Activated CD8-positive, alpha-beta T cell treated with anti-CD3 and anti-CD28 coated beads for 36 hours (primary cell): ENCODE data around the gene SLC25A36. TPM values are rescaled to one million over a fixed set of nuclear protein-coding genes. Genes with fewer than 3 reads are reported as not detected.

Experiments used
- ATAC-seq: fragments of 200-7000 bp; cut with Tn5 transposase; one replicate; pipeline ENCODE4 v1.10.0; 2021; ENCODE audit warnings: mild to moderate bottlenecking, moderate library complexity
- CTCF ChIA-PET: fragments of 350-600 bp; sonication (Branson Sonifier 250); formaldehyde crosslinking; loops from one replicate; lab custom pipeline; 2021; ENCODE audit warnings: antibody characterized with exemption; lab: Charles Lee
- POLR2A ChIA-PET: fragments of 350-600 bp; sonication (Branson Sonifier 250); formaldehyde crosslinking; loops from one replicate; lab custom pipeline; 2021; ENCODE audit warnings: antibody characterized with exemption; lab: Charles Lee
- DNase-seq: peaks from one replicate; pipeline ENCODE4 v3.0.0-alpha.2; 2020
- H3K27ac Mint-ChIP-seq: one replicate; pipeline ENCODE4 v1.8.0; 2021; ENCODE audit warnings: mild to moderate bottlenecking, mixed read lengths
- H3K27me3 Mint-ChIP-seq: one replicate; pipeline ENCODE4 v1.8.0; 2021; ENCODE audit warnings: mixed read lengths
- H3K36me3 Mint-ChIP-seq: one replicate; pipeline ENCODE4 v1.8.0; 2021; ENCODE audit warnings: low read depth, mixed read lengths
- H3K4me1 Mint-ChIP-seq: one replicate; pipeline ENCODE4 v1.8.0; 2021; ENCODE audit warnings: low read depth, mixed read lengths
- H3K4me3 Mint-ChIP-seq: one replicate; pipeline ENCODE4 v1.8.0; 2021; ENCODE audit warnings: mild to moderate bottlenecking, moderate library complexity, mixed read lengths
- H3K9me3 Mint-ChIP-seq: one replicate; pipeline ENCODE4 v1.8.0; 2021; ENCODE audit warnings: mixed read lengths
- intact Hi-C: fragments of 100-400 bp; cut with micrococcal nuclease; formaldehyde crosslinking; loops from one replicate; pipeline ENCODE4 v1.10.0; 2022
- total RNA-seq, 2 experiments: library from RNA; stranded (reverse); gene quantifications; one replicate each; pipeline ENCODE4 v1.2.3, GENCODE V29; 2021
- TF ChIP-seq, protein P1 (sequence below): fragments of 200-600 bp; IDR thresholded peaks from one replicate; pipeline ENCODE4 v1.8.0; 2022; ENCODE audit warnings: antibody characterized with exemption, mild to moderate bottlenecking

SLC25A36 gene
- total RNA-seq, 2 experiments from 2014 or later: 102 to 106 TPM

DNA sequence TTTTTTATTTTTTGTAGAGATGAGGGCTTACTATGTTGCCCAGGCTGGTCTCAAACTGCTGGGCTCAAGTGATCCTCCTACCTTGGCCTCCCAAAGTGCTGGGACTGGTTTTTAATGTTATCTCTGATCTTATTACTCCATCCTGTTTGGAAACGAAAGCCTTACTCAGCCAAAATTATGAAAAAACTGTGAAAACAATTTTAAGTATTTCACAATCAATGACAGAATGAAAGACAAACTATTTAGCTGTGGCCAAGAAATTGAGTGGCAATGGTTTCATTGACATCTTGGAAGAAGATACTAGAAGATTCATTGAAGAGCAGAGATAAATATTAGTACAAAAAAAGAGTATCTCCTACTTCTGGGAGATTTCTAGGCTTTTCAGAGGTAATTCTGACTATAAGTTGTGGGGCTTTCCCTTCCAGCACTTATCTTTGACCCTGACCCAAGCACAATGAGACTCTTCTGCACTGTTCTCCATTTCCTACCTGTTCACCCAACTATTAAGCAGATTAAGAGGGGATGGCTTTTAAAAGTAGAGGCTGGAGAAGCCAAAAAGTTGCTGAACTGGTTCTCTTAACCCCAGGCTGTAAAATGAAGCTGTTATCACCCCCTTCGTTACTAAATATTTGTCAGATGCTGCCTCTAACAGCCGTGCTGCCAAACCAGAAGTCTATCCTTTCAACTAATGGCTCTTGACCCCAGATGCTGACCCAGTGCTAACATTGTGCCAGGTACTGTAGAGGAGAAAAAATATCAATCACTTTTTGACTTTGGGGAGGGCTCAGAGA is 14.2 kb upstream of the SLC25A36 start:
- peaks cover 19% of the 10 kb centered on the region for H3K27me3 Mint-ChIP-seq
- ChIA-PET POLR2A (no interaction called here), CTCF (interaction anchor here (2.0 kb wide), 1 partner anchor 29 kb away, joined by 6 read pairs; no protein-coding TSS in a partner anchor)
- no peaks in the 10 kb centered on the region for H3K9me3 Mint-ChIP-seq
- DNase-seq (no peak), ATAC-seq (no peak)
- H3K4me1 Mint-ChIP-seq: no peaks in the 10 kb centered on the region
- no peak overlapping the region for H3K27ac Mint-ChIP-seq
- TF ChIP-seq, protein P1, sequence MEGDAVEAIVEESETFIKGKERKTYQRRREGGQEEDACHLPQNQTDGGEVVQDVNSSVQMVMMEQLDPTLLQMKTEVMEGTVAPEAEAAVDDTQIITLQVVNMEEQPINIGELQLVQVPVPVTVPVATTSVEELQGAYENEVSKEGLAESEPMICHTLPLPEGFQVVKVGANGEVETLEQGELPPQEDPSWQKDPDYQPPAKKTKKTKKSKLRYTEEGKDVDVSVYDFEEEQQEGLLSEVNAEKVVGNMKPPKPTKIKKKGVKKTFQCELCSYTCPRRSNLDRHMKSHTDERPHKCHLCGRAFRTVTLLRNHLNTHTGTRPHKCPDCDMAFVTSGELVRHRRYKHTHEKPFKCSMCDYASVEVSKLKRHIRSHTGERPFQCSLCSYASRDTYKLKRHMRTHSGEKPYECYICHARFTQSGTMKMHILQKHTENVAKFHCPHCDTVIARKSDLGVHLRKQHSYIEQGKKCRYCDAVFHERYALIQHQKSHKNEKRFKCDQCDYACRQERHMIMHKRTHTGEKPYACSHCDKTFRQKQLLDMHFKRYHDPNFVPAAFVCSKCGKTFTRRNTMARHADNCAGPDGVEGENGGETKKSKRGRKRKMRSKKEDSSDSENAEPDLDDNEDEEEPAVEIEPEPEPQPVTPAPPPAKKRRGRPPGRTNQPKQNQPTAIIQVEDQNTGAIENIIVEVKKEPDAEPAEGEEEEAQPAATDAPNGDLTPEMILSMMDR: no peak
- H3K36me3 Mint-ChIP-seq: no peaks in the 10 kb centered on the region
- H3K4me3 Mint-ChIP-seq: no peak overlapping the region
- intact Hi-C loops: no loop called here

DNA sequence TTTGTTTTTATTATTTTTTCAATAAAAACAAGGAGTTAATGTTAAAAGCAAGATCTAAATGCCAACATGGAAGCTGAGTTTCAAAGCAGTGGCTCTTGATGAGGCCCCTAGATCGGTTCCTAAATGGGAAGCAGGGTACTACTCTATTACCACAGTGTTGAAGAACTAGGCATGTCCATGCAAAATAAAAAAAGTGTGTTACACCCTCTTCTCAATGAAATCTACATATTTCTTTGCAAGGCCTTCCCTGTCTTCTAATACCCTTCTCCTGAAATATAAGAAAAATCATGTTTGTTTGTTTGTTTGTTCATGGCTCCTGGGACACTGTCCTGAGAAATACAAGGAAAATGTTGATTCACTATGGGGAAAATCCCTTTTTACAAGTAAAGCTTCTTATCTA is 12.2 kb upstream of the SLC25A36 start:
- H3K9me3 Mint-ChIP-seq: no peaks in the 10 kb centered on the region
- intact Hi-C loops: no loop called here
- H3K4me3 Mint-ChIP-seq: no peak overlapping the region
- no peaks in the 10 kb centered on the region for H3K36me3 Mint-ChIP-seq
- ChIA-PET POLR2A (no interaction called here), CTCF (interaction anchor here (1.0 to 2.0 kb wide), 2 partner anchors 31 to 186 kb away, joined by 3 to 6 read pairs; no protein-coding TSS in a partner anchor)
- no peak for ATAC-seq
- DNase-seq: no peak
- TF ChIP-seq, protein P1: no peak
- no peak overlapping the region for H3K27ac Mint-ChIP-seq
- H3K4me1 Mint-ChIP-seq: no peaks in the 10 kb centered on the region
- peaks cover 19% of the 10 kb centered on the region for H3K27me3 Mint-ChIP-seq

DNA sequence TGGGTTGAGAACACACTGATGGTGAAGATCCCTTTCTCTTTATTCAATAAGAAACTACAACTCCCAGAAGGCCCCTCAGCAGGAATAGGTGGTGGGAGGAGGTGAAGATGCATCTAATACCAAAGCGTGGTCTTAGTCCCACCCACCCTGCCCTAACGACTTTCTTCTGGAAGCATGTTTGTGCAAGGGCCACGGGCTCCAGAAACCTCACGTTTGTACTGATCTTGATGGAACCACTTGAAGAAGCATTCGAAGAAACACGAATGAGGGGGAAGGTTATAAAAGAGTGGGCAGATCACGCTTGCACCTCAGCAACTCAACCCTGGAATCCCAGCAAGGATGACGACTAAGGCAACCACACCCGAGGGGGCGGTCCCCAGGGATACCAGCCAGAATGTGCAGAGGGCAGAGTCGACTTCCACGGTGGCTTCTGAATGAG is 10.6 kb upstream of the SLC25A36 start:
- Mint-ChIP-seq H3K27me3 (peaks cover 19% of the 10 kb centered on the region), H3K36me3 (no peaks in the 10 kb centered on the region), H3K9me3 (peaks cover 3% of the 10 kb centered on the region), H3K4me1 (no peaks in the 10 kb centered on the region), H3K27ac (no peak overlapping the region), H3K4me3 (no peak overlapping the region)
- ATAC-seq (no peak), DNase-seq (no peak)
- TF ChIP-seq, protein P1: no peak
- CTCF ChIA-PET: interaction anchor here (1.8 kb wide), 1 partner anchor 33 kb away, joined by 6 read pairs; no protein-coding TSS in a partner anchor
- intact Hi-C loops: no loop called here
- POLR2A ChIA-PET: interaction anchor here (1.4 kb wide), 1 partner anchor 11 kb away, joined by 4 read pairs; the partner anchor contains the start of gene SLC25A36

DNA sequence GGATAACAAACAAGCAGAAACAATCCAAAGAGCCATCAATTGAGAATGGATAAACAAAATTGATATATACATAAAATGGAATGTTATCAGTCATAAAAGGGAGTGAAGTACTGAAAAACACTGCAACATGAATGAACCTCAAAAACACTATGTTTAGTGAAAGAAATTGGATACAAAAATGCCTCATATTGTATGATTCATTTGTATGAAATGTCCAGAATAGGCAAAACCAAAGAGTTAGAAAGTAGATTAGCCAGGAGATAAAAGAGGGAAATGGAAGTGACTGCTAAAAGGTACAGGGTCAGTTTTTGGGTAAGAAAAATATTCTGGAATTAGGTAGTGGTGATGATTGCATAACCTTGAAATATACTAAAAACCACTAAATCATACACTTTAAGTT is 9.8 kb upstream of the SLC25A36 start:
- H3K9me3 Mint-ChIP-seq: peaks cover 3% of the 10 kb centered on the region
- DNase-seq (no peak), ATAC-seq (no peak)
- ChIA-PET CTCF (interaction anchor here (1.3 to 1.8 kb wide), 2 partner anchors 22 to 34 kb away, joined by 4 to 6 read pairs; no protein-coding TSS in a partner anchor), POLR2A (interaction anchor here (1.4 kb wide), 1 partner anchor 10 kb away, joined by 4 read pairs; the partner anchor contains the start of gene SLC25A36)
- no peak overlapping the region for H3K4me3 Mint-ChIP-seq
- no peaks in the 10 kb centered on the region for H3K36me3 Mint-ChIP-seq
- H3K4me1 Mint-ChIP-seq: no peaks in the 10 kb centered on the region
- no peak overlapping the region for H3K27ac Mint-ChIP-seq
- intact Hi-C loops: no loop called here
- H3K27me3 Mint-ChIP-seq: peaks cover 21% of the 10 kb centered on the region
- TF ChIP-seq, protein P1: no peak

DNA sequence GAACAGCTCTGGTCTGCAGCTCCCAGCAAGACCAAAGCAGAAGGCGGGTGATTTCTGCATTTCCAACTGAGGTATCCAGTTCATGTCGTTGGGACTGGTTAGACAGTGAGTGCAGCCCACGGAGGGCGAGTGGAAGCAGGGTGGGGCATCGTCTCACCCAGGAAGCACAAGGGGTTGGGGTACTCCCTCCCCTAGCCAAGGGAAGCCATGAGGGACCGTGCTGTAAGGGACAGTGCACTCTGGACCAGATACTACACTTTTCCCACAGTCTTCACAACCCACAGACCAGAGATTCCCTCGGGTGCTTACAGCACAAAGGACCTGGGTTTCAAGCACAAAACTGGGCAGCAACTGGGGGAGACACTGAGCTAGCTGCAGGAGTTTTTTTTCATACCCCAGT is 8.5 kb upstream of the SLC25A36 start:
- Mint-ChIP-seq H3K36me3 (no peaks in the 10 kb centered on the region), H3K4me3 (no peak overlapping the region), H3K27me3 (peaks cover 20% of the 10 kb centered on the region), H3K27ac (no peak overlapping the region), H3K4me1 (no peaks in the 10 kb centered on the region), H3K9me3 (peaks cover 3% of the 10 kb centered on the region)
- DNase-seq: no peak
- POLR2A ChIA-PET: no interaction called here
- intact Hi-C loops: no loop called here
- no peak for ATAC-seq
- CTCF ChIA-PET: interaction anchor here (0.8 to 1.1 kb wide), 2 partner anchors 11 to 259 kb away, joined by 4 to 5 read pairs; no protein-coding TSS in a partner anchor
- TF ChIP-seq, protein P1: no peak
